ENCODE measurements around the gene FOXO3.
"Not testable (repeated sequence)": the region's sequence is repeated elsewhere in the genome, so short reads cannot be mapped to it uniquely, and the experiment has no call there.

FOXO3 gene

GRCh38 chr6:108656836-108657235 lies 96.1 kb downstream of the FOXO3 start:
- DNase-seq (ENCODE audit: low read depth in 1 of 2, low spot score in 1 of 2) = no peak

- DNase-seq (ENCODE audit: low read depth in 1 of 2, low spot score in 1 of 2) = no peak
Observed at GRCh38 chr6:108658174-108658573, 97.5 kb downstream of the FOXO3 start.

- DNase-seq (ENCODE audit: low read depth in 1 of 2, low spot score in 1 of 2) = not testable (repeated sequence)
Observed at GRCh38 chr6:108658785-108659184, 98.1 kb downstream of the FOXO3 start.

GRCh38 chr6:108660251-108660650 lies 99.5 kb downstream of the FOXO3 start:
- no peak for DNase-seq (ENCODE audit: low read depth in 1 of 2, low spot score in 1 of 2)

GRCh38 chr6:108661430-108661829 lies 100.7 kb downstream of the FOXO3 start:
- DNase-seq (ENCODE audit: low read depth in 1 of 2, low spot score in 1 of 2) = no peak

- no peak for DNase-seq (ENCODE audit: low read depth in 1 of 2, low spot score in 1 of 2)
Observed at GRCh38 chr6:108661982-108662381, 101.3 kb downstream of the FOXO3 start.

GRCh38 chr6:108662702-108663101 lies 102.0 kb downstream of the FOXO3 start:
- DNase-seq (ENCODE audit: low read depth in 1 of 2, low spot score in 1 of 2) = no peak

GRCh38 chr6:108663494-108664064 lies 102.9 kb downstream of the FOXO3 start:
- DNase-seq (ENCODE audit: low read depth in 1 of 2, low spot score in 1 of 2) = not testable (repeated sequence)

- DNase-seq (ENCODE audit: low read depth in 1 of 2, low spot score in 1 of 2) = no peak
Observed at GRCh38 chr6:108665495-108666196, 104.9 kb downstream of the FOXO3 start.

GRCh38 chr6:108666656-108667260 lies 106.0 kb downstream of the FOXO3 start:
- DNase-seq (ENCODE audit: low read depth in 1 of 2, low spot score in 1 of 2) = no peak

- DNase-seq (ENCODE audit: low read depth in 1 of 2, low spot score in 1 of 2) = no peak
Observed at GRCh38 chr6:108667993-108668392, 107.3 kb downstream of the FOXO3 start.

- DNase-seq (ENCODE audit: low read depth in 1 of 2, low spot score in 1 of 2) = no peak
Observed at GRCh38 chr6:108669673-108670072, 109.0 kb downstream of the FOXO3 start.

GRCh38 chr6:108671175-108671574 lies 110.5 kb downstream of the FOXO3 start:
- DNase-seq (ENCODE audit: low read depth in 1 of 2, low spot score in 1 of 2) = no peak

- DNase-seq (ENCODE audit: low read depth in 1 of 2, low spot score in 1 of 2) = no peak
Observed at GRCh38 chr6:108671790-108672189, 111.1 kb downstream of the FOXO3 start.

- DNase-seq (ENCODE audit: low read depth in 1 of 2, low spot score in 1 of 2) = no peak
Observed at GRCh38 chr6:108672641-108673040, 111.9 kb downstream of the FOXO3 start.

- no peak for DNase-seq (ENCODE audit: low read depth in 1 of 2, low spot score in 1 of 2)
Observed at GRCh38 chr6:108673153-108673552, 112.4 kb downstream of the FOXO3 start.

- DNase-seq (ENCODE audit: low read depth in 1 of 2, low spot score in 1 of 2) = no peak
Observed at GRCh38 chr6:108673602-108674001, 112.9 kb downstream of the FOXO3 start.

GRCh38 chr6:108675226-108676200 lies 114.8 kb downstream of the FOXO3 start:
- no peak for DNase-seq (ENCODE audit: low read depth in 1 of 2, low spot score in 1 of 2)

- DNase-seq (ENCODE audit: low read depth in 1 of 2, low spot score in 1 of 2) = no peak
Observed at GRCh38 chr6:108676555-108676954, 115.8 kb downstream of the FOXO3 start.

- DNase-seq (ENCODE audit: low read depth in 1 of 2, low spot score in 1 of 2) = no peak
Observed at GRCh38 chr6:108677357-108677756, 116.6 kb downstream of the FOXO3 start.

- DNase-seq (ENCODE audit: low read depth in 1 of 2, low spot score in 1 of 2) = no peak
Observed at GRCh38 chr6:108677894-108678293, 117.2 kb downstream of the FOXO3 start.
